HG03378 (cell line): Measurements from ENCODE around the gene ABHD10.

ENCODE experiments used
- ATAC-seq: cut with Tn5 transposase; IDR thresholded peaks from one replicate; pipeline ENCODE4 v1.9.1; 2021; ENCODE audit warnings: mild to moderate bottlenecking, moderate library complexity; ENCODE audit not compliant: unreplicated experiment

ABHD10 gene

GRCh38 chr3:111978583-111979433, at the start of gene ABHD10:
ABHD10 (plus strand) TSS chr3:111979026; CDS start chr3:111979062, 36 bp downstream.
- peak; percentile 96 for ATAC-seq

DNA sequence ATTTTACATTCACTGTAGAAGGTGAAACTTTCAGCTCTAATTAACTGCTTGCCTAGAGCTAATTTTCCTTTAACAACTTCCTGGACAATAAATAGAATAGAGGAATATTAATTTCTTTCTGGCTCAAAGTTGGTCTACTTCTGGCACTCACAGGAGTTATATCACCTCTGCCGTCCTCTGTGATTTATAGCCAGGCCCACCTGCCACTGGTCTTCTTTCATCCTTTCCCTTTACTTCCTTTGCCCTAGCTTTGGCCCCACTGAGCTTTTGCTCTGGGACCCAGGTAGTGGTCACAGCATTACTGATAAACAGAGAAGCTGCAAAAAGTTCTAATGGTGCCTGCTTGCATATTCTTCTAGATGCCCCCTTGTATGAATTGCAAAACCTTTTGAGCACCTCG, 49.3 kb upstream of the ABHD10 start:
- no peak for ATAC-seq

DNA sequence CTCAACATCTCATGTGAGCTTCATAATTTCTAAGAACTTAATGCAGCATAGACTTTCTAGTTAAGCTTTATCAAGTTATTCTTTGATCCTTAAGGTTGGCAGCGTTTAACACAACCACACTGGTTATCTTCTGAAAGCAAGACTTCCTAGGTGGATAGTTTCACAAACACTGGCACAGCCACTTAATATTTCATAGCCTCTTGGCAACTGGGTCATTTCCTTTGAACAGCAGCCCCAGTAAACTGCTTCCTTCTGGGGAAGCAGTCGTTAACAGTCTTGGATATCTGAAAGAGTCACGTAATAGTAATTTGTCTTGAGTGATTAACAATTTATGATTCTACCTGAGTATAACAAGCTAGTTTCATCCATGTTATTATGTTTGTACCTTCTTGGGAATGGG, 45.9 kb upstream of the ABHD10 start:
- no peak for ATAC-seq

- no peak for ATAC-seq
Measured at GRCh38 chr3:111936191-111936841, 42.5 kb upstream of the ABHD10 start.

GRCh38 chr3:111936967-111937366, 41.9 kb upstream of the ABHD10 start:
- no peak for ATAC-seq

DNA sequence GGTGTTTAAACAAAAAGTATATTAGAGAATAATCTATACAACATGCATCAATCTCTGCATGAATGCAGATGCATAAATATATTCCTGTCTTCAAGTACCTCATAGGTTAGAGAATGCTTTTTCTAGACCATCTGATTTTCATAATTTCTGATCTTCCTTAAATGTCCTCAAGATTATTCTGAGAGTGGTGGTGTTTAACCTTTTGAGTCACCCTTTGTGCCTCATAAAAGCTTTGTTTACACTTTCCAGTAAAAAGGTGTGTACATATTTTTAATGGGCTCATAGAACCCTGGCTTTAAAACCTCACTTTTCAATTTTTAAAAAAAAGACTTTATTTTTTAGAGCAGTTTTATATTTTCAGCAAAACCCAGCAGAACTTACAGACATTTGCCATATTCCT, 41.0 kb upstream of the ABHD10 start:
- no peak for ATAC-seq

DNA sequence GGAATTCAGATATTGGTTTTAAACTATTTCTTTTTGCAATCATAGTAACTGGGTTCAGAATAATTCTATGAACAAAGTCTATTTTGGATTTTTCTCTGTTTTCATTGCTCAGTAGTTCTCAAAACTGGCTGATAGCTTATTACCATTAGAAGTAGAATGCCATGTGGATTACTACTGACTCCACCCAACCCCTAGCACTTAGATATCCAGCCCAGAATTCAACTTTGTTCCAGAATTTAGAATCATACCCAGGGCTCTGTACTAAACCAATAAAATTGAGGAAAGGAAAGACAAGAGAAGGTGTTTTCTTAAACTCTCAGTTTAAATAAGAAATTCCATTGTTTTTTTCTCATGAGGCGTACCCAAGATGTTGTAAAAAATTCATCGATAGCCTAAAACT, 39.0 kb upstream of the ABHD10 start:
- ATAC-seq = no peak

- ATAC-seq = no peak
Measured at GRCh38 chr3:111943533-111943932, 35.3 kb upstream of the ABHD10 start.

DNA sequence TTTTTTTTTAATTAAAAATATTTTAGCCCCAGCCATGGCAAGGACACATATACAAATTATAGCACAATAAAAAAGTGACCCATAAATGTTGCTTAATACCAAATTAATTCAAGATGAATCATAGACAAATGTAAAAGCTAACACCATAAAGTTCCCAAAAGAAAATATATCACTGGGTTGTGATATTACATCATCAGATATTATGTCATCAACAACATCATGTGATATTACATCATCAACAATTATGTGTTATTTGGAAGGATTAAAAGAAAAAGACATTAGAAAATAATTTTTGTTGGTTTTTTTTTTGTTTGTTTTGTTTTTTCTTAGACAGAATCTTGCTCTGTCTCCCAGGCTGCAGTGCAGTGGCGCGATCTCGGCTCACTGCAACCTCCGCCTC, 34.5 kb upstream of the ABHD10 start:
- no peak for ATAC-seq

DNA sequence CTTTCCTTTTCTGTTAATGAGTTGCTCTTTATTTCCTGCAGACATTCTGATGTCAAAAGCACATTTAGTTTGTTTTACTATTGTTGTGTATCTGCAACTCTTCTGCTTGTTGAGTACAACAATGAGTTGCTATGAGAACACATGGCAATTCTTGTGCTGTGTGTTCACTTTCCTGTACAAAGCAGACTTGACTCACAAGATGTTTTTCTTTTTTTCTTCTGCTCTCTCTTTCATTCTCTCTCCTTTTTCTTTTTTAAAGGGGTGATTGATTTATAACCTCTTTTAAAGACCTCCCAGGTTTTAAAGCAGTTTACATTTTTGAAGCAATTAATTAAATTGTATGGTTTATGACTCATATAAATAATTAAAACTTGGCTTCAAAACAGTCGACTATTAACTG, 31.6 kb upstream of the ABHD10 start:
- ATAC-seq = no peak

GRCh38 chr3:111948786-111949185, 30.0 kb upstream of the ABHD10 start:
- ATAC-seq = no peak

DNA sequence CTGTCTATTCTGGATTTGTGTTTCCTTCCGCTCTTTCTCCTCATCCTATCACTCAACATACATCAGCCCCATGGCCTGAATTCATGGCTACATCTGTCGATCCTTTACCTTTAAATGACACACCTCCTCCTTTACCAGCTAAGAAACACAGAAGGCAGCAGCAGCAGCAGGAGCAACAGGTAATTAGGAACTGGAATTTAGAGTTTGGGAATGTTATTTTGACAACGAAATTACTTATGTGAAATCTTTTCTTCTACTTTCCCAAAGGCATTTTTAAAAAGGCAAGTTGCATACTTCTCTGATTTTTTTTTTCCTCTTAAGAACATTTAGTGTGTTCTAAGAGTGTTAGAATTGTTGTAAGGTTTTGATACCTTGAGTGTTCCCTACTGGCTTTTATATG, 29.1 kb upstream of the ABHD10 start:
- no peak for ATAC-seq

DNA sequence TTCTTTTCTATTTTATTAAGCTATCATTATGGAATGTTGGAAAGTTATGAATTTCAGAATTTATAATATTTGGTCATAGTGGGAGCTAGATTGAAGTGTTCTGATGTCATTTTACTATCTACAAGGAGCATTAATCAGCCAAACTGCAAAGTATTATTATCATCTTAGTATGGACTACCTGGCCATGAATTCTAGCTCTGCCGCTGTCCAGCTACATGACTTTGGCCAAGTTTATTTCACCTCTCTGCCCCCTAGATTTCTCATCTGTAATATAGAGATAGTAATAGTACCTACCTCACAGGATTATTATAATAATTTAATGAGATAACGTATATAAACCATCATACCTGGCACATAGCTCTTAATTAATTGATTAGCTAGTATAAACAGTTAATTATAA, 27.8 kb upstream of the ABHD10 start:
- ATAC-seq = no peak

- no peak for ATAC-seq
Measured at GRCh38 chr3:111952086-111952485, 26.7 kb upstream of the ABHD10 start.

DNA sequence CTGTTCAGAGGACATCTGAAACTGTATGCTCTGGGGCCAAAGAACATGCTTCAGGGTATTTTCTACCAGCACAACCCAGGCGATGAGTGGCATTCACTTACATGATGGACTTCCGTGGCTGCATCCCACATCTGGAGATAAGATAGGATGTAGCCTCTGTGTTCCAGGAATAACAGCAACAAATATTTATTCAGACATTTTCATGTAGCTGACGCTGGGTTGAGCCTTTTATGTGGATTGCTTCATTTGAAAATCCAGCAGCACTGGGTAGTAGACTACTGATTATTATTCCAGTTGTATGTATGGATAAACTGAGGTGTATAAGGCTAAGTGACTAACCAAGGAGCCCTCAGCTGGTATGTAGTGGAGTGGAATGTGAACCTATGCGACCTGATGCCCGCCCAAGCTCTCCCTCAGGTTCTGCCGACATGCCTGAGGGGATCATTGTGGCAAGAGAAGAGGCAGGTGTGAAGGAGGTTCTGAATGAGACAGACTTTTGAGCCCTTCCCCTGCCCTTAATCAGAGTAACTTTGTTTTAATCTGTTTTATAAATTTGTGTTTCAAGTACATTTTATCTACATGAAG, 25.9 kb upstream of the ABHD10 start:
- no peak for ATAC-seq

DNA sequence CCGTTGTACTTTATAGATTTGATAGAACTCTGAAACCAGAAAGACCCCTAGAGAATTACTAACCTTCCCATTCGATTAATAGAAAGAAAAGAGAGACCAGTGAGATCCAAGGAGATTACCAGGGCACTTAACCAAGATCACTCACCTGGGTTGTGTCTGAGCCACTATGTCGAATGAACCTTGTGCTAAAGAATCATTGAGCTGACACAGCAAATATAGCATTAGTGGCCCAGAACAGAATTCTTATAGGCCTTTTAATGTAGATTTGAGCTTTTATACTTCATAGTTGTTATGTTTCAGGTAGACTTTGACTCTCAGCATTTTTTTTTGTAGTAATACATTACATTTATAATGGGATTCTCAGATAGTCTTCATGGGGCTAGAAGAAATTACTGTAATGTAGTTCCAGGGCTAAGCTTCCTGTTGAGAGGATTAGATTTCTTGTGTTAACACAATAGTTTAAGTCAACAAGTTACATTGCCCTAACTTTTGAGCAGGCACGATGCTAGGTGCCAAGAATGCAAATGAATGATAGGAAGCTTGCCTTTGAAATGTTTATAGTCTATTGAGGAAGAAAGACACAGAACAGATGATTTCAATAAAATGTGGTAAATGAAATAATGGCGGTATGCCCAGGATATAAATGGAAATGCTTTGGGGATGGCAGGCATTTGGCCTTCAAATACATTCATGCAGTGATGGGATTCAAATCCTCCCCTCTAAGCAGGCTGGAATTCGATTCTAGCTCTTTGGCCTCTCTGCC, 24.4 kb upstream of the ABHD10 start:
- no peak for ATAC-seq

DNA sequence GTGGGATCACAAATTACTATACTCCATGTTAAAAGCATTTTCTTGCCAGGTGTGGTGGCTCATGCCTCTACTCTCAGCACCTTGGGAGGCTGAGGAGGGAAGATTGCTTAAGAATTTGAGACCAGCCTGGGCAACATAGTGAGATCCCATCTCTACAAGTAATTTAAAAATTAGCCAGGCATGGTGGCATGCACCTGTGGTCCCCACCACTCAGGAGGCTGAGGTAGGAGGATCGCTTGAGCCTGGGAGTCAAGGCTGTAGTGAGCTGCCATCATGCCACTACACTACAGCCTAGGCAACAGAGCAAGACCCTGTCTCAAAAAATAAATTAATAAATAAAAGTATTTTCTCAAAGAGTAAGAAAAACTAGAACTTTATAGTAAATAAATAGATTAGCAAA, 22.9 kb upstream of the ABHD10 start:
- ATAC-seq = no peak

DNA sequence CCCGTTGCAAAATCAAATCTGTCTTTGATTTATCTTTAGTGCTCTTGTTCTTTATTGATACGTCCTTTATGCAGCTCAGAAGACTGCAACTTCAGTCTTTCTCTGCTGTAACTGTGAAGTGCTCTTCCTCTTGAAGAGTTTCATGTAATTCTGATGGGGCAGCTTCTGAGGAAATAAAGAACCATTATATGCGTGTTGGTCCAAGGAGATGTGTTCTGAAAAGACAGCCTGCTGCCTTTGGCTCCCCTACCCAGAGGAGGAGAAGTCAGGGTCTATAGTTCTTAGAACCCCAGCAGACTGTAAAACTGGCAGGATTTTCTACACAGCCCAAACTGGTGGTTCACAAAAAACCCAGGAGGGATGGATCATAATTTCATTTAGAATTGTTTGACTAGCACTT, 22.4 kb upstream of the ABHD10 start:
- ATAC-seq = no peak

DNA sequence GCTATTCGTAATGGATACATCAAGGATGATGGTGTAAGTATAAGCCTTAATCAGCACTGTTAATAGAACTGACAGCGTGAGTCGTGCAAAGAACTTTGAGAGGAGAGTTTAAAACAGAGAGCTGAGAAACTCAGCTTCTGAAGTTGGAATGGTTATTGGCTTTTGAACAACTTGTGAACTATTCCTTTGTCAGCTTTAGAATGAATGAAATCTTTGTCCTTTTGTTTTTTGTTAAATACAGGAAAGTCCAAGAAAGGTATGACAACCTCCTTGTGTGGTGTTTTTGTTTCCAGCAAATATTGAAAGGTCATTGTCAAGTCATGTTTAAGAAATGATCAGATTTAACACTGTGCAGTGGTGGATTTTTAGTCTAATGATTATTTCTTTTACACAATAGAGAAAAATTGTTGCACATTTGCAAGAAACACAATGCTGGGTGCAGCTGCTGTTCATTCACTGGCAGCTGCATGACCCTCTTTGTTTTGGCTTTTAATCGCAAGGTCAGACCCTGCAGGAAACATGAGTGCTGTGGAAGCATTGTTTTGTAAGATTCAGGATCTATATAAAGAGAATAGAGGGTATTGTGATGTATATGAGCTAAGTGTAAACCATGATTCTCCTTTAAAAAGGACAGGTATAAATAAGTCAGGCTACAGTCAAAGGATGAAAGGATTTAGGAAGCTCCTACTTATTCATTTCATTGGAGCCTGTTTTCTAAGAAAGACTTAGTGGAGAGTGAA, 21.7 kb upstream of the ABHD10 start:
- ATAC-seq = no peak

GRCh38 chr3:111961461-111962164, 17.2 kb upstream of the ABHD10 start:
- no peak for ATAC-seq
